Activated effector memory CD4-positive, alpha-beta T cell treated with Interleukin-2 at 50 U/mL for 16 hours (primary cell): Measurements from ENCODE around the gene ZBTB37.
A peak's percentile ranks its signal among the peaks of the same experiment; 100 is the strongest.
"Not testable (repeated sequence)": the region's sequence is repeated elsewhere in the genome, so short reads cannot be mapped to it uniquely, and the experiment has no call there.

ENCODE experiments used
- DNase-seq: peaks from one replicate; pipeline ENCODE4 v3.0.0-alpha.2; 2020

ZBTB37 gene

GRCh38 chr1:173865468-173866164, 2.6 kb upstream of the ZBTB37 start:
- no peak for DNase-seq

- DNase-seq = no peak
These were observed 1.6 kb upstream of the ZBTB37 start for GRCh38 chr1:173866413-173867115.

GRCh38 chr1:173867141-173867752, 933 bp upstream of the ZBTB37 start:
- DNase-seq = no peak

- DNase-seq = peak; percentile 100
These were observed 371 bp upstream of the ZBTB37 start, which contains the start of gene GAS5 for GRCh38 chr1:173867753-173868265. GAS5 (minus strand) TSS chr1:173867989.

GRCh38 chr1:173869021-173869359, 810 bp downstream of the ZBTB37 start:
- no peak for DNase-seq

- peak; percentile 31 for DNase-seq
These were observed 2.3 kb downstream of the ZBTB37 start for GRCh38 chr1:173870252-173871075.

- DNase-seq = no peak
These were observed 2.9 kb downstream of the ZBTB37 start for GRCh38 chr1:173871091-173871490.

DNA sequence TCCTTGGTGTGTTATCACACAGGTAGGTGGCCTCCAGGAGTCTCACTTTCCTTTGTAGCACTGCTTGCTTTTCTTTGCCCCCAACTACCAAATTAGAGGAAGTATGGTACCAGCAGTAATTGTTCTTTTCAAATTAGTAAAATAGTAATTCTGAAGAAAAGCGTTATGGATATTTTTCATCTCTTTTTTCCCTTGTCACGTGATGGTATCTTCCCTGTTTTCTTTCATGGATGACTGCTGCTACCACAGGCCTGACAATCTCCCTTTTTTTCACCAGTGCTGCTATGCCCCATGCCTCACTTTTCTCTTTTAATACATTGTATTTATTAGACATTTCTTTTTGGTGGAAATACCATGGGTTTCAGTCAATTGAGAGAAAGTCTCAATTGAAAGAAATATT, 3.3 kb downstream of the ZBTB37 start:
- no peak for DNase-seq

DNA sequence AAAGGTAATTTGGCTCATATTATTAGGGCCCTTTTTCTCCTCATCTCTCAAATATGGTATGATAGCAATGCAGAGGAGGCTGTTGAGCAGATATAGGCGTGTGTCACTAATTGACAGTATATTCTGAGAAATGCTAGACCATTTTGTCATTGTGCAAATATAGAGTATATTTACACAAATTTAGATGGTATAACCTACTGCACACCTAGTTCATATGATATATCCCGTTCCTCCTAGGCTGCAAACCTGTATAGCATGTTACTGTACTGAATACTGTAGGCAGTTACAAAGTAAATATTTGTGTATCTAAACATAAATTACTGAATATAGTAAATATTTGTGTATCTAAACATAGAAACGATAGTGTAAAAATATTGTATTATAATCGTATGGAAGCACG, 8.6 kb downstream of the ZBTB37 start:
- DNase-seq = no peak

- DNase-seq = no peak
These were observed 10.1 kb downstream of the ZBTB37 start for GRCh38 chr1:173878251-173878650.

DNA sequence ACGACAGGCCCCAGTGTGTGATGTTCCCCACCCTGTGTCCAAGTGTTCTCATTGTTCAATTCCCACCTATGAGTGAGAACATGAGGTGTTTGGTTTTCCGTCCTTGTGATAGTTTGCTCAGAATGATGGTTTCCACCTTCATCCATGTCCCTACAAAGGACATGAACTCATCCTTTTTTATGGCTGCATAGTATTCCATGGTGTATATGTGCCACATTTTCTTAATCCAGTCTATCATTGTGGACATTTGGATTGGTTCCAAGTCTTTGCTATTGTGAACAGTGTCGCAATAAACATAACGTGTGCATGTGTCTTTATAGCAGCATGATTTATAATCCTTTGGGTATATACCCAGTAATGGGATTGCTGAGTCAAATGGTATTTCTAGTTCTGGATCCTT, 12.9 kb downstream of the ZBTB37 start:
- not testable (repeated sequence) for DNase-seq

- no peak for DNase-seq
These were observed 16.5 kb downstream of the ZBTB37 start for GRCh38 chr1:173884701-173885100.

DNA sequence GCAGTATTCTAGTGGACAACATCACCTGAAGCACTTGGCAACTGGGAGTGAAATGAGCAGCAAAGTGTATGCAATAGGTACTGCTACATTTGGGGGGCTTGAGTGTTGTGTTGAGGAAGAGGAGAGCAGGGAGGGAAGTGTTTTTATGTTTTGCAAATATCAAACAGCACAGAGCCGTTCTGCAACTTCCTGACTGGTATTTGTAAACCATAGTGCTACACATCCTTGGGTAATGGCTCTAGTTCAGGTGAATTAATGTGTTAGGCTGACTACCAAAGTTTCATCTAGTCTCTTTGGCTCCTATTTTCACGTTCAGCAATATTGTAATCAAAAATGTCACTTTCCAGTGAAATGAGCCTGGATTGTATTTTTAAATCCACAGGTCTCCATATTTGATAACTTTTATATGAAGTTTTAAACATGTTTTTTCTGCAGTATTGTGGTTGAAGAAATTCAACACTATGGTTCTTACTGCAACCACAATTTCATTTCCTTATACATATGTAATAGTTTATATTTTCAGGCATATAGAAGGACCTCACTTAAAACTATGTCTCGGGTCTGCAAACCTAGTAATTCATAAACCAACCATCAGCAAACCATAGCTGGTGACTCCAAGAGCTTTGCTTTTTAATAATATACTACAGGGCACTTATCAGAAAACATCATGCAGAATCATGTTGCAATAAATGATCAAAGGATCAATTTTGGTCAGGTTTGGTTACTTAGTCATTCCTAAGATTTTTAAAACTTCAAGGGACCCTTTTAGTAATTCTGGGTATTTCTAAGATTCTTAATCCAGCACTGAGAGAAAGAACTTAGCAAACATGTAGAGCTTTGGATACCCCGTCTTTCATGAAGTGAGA, 18.8 kb downstream of the ZBTB37 start:
- DNase-seq = no peak

- DNase-seq = no peak
These were observed 19.4 kb downstream of the ZBTB37 start for GRCh38 chr1:173887627-173888026.

DNA sequence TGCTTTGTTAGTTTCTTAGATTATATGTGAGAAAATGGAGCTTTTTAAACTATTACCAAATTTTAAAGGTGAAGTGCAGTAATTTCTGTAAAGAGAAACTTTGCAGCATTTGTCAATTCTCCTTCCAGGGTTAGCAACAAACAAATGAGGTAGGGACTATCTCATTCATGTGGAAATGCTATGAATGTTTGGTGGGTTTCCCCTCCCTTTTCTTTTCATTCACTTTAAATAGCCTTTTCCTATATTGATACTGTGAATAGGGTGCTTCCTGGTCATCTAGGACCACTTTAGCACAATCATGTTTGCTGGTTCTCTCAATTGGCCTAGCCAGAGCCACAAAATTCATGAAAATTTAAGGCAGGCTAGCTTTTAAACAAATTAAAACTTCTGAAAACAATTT, 20.6 kb downstream of the ZBTB37 start:
- no peak for DNase-seq

DNA sequence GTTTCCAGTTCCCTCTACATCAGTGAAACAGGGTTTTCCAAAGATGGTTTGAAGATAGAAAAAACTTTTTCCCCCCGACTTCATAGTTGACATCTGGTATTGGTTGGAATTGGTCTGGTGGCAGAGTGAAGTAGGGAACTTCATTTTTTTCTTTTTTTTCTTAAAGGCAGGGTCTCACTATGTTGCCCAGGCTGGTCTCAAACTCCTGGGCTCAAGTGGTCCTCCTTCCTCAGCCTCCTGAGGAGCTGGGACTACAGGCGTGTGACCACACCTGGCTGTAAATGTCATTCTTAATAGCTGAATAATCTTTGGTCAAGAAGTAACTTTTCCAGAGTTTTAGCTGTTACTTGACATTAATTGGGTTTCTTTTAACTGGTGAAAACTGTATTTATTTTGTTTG, 21.7 kb downstream of the ZBTB37 start:
- no peak for DNase-seq

DNA sequence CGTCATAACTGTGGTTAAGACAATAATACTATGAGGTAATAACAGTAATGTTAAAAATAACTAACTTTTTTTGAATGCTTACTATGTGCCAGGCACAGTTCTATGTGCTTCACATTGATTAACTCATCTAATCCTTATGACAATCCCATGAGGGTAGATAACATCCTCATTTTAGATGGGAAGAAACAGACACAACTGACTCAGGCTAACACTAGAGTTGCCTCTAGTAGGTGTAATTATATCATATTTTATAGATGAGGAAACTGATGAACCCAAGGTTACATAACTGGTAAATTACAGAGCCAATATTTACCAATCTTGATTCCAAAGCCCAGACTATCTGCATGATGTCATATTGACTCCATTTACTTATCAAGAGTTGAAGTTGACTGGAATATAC, 25.4 kb downstream of the ZBTB37 start:
- no peak for DNase-seq

DNA sequence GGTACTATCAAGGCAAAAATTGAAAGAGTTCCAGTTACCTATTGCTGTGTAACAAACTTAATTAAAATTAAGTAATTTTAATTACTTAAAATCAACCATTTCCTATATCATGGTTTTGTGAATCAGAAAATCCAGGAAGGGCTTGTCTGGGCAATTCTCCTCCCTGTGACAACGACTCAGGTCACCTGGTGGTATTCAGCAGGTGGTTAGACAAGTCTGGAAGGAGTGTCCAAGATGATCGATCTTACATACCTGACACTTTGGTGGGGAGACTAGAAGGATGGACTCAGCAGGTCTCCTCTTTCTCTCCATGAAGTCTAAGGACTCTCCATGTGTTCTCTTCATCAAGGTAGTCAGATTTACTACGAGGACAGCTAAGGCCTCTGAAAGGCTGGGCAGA, 26.0 kb downstream of the ZBTB37 start:
- no peak for DNase-seq

GRCh38 chr1:173900427-173900826, 32.2 kb downstream of the ZBTB37 start:
- DNase-seq = no peak

- no peak for DNase-seq
These were observed 32.8 kb downstream of the ZBTB37 start for GRCh38 chr1:173900992-173901391.

DNA sequence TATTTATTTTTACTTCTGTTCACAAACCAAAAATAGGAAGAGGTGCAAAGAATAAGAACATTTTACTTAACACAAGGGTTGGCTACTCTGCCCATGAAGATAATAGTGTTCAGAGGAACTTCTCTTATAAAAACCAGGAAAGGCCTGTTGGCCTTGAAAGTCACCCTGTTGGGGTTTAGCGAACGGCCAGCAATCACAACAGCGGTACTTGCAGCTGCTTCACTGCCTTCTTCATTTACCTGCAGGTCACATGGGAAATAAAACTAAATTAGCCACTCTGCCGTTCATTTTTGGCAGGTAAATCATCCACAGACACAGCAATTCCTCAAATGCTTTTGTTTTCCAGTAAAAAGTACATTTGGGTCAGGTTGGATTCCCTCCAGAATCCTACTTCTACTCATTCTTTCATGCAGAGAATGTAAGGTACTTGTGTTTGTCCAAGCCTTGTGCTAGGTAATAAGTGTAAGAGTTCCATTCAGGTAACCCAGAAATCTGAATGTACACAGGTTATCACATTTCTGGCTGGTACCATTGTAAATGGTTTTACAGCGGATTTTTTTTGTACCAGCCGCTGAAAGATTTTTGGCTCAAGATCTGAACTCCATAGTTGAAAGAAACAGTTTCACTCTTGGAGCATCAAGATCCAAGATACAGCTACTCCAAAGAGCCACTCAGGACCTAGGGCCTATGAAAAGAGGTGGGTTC, 35.8 kb downstream of the ZBTB37 start:
- no peak for DNase-seq

- no peak for DNase-seq
These were observed 44.9 kb downstream of the ZBTB37 start for GRCh38 chr1:173913111-173913510.
